Spleen (tissue), 7 donors: Measurements from ENCODE around the gene SCFD2.

Source experiments
- CTCF ChIP-seq, 11 experiments: fragments of 200-600 bp in 7 of 11; fragments of 450-650 bp in 4 of 11; sonication (generic) in 4 of 11; IDR thresholded peaks in 8 of 11; conservative IDR thresholded peaks in 3 of 11; 1 replicate in 7 of 11; 2 replicates in 4 of 11; pipeline versions ENCODE4 v1.4.0 to v1.8.0; 2016 to 2021; ENCODE audit warnings: antibody characterized with exemption in 11 of 11, inconsistent platforms in 4 of 11, mild to moderate bottlenecking in 1 of 11
- POLR2A ChIP-seq, 3 donors: fragments of 450-650 bp; IDR thresholded peaks; one replicate each; pipeline ENCODE4 v1.5.1; 2017; ENCODE audit warnings: antibody characterized with exemption in 3 of 3, mild to moderate bottlenecking in 1 of 3
- donor health status: DM: no; HTN: no; CAD: no; lungs with moderate emphysema.
- donor health status: DM: no; HTN: no; CAD: no.
- donor health status: DM: no; HTN: no; CAD: no.

GRCh38 chr4:53088152-53088551 lies 277.7 kb downstream of the SCFD2 start:
- no peak for TF ChIP-seq CTCF (IDR thresholded peaks at IDR 0.05 in 8 of 11, conservative IDR thresholded peaks at IDR 0.05 in 3 of 11)
- TF ChIP-seq POLR2A (IDR thresholded peaks at IDR 0.05): no peak
